Activated effector memory CD4-positive, alpha-beta T cell treated with anti-CD3 and anti-CD28 coated beads, Interleukin-2, amount 50 U/mL, for 16 hours (primary cell): ENCODE data around the gene SRA1.
"Not testable (repeated sequence)": the region's sequence is repeated elsewhere in the genome, so short reads cannot be mapped to it uniquely, and the experiment has no call there.

Source experiments
- DNase-seq: peaks from one replicate; pipeline ENCODE4 v3.0.0-alpha.2; 2020

SRA1 gene

GRCh38 chr5:140557136-140557805 lies at the start of gene SRA1:
SRA1 (minus strand) TSS chr5:140557473; CDS start chr5:140557452, 21 bp downstream.
- DNase-seq, result peak; percentile 96

GRCh38 chr5:140607031-140607430 lies 49.8 kb upstream of the SRA1 start:
- DNase-seq, result no peak

- DNase-seq, result no peak
These were observed 48.6 kb upstream of the SRA1 start for GRCh38 chr5:140605879-140606278.

GRCh38 chr5:140603734-140604133 lies 46.5 kb upstream of the SRA1 start:
- DNase-seq, result no peak

GRCh38 chr5:140603446-140603698 lies 46.1 kb upstream of the SRA1 start:
- DNase-seq, result not testable (repeated sequence)

GRCh38 chr5:140602147-140602546 lies 44.9 kb upstream of the SRA1 start:
- DNase-seq, result no peak

- DNase-seq, result no peak
These were observed 42.8 kb upstream of the SRA1 start for GRCh38 chr5:140600096-140600495.

- no peak for DNase-seq
These were observed 41.6 kb upstream of the SRA1 start for GRCh38 chr5:140598836-140599235.

GRCh38 chr5:140596321-140596741 lies 39.1 kb upstream of the SRA1 start:
- no peak for DNase-seq

- no peak for DNase-seq
These were observed 38.4 kb upstream of the SRA1 start for GRCh38 chr5:140595538-140596300.

GRCh38 chr5:140594169-140594568 lies 36.9 kb upstream of the SRA1 start:
- DNase-seq, result no peak

- DNase-seq, result not testable (repeated sequence)
These were observed 35.8 kb upstream of the SRA1 start for GRCh38 chr5:140593070-140593469.

GRCh38 chr5:140591747-140592372 lies 34.6 kb upstream of the SRA1 start:
- DNase-seq, result no peak

GRCh38 chr5:140590861-140591260 lies 33.6 kb upstream of the SRA1 start:
- no peak for DNase-seq

GRCh38 chr5:140588311-140589070 lies 31.2 kb upstream of the SRA1 start:
- DNase-seq, result no peak

GRCh38 chr5:140587495-140587894 lies 30.2 kb upstream of the SRA1 start:
- DNase-seq, result no peak

GRCh38 chr5:140579188-140579747 lies 22.0 kb upstream of the SRA1 start:
- DNase-seq, result not testable (repeated sequence)

- DNase-seq, result no peak
These were observed 19.5 kb upstream of the SRA1 start for GRCh38 chr5:140576776-140577201.

GRCh38 chr5:140575309-140575708 lies 18.0 kb upstream of the SRA1 start:
- no peak for DNase-seq

GRCh38 chr5:140574165-140574564 lies 16.9 kb upstream of the SRA1 start:
- no peak for DNase-seq

- DNase-seq, result no peak
These were observed 16.4 kb upstream of the SRA1 start for GRCh38 chr5:140573683-140574082.

GRCh38 chr5:140571105-140571504 lies 13.8 kb upstream of the SRA1 start:
- DNase-seq, result no peak

- DNase-seq, result no peak
These were observed 13.2 kb upstream of the SRA1 start for GRCh38 chr5:140570488-140570887.
